HG03280 (cell line): ENCODE data around the gene DOHH.
"Not testable (repeated sequence)": the region's sequence is repeated elsewhere in the genome, so short reads cannot be mapped to it uniquely, and the experiment has no call there.

Source experiments
- ATAC-seq: cut with Tn5 transposase; IDR thresholded peaks from one replicate; pipeline ENCODE4 v1.9.1; 2021; ENCODE audit warnings: mild to moderate bottlenecking, moderate library complexity; ENCODE audit not compliant: unreplicated experiment

DOHH gene

GRCh38 chr19:3520166-3521103 lies 20.0 kb upstream of the DOHH start:
- ATAC-seq = no peak

- no peak for ATAC-seq
Measured at GRCh38 chr19:3519126-3519525, 18.7 kb upstream of the DOHH start.

GRCh38 chr19:3518659-3519058 lies 18.2 kb upstream of the DOHH start:
- ATAC-seq = no peak

GRCh38 chr19:3518255-3518654 lies 17.8 kb upstream of the DOHH start:
- no peak for ATAC-seq

- no peak for ATAC-seq
Measured at GRCh38 chr19:3517638-3518037, 17.2 kb upstream of the DOHH start.

GRCh38 chr19:3516675-3517207 lies 16.3 kb upstream of the DOHH start:
- ATAC-seq = no peak

GRCh38 chr19:3515891-3516422 lies 15.5 kb upstream of the DOHH start:
- no peak for ATAC-seq

GRCh38 chr19:3514930-3515329 lies 14.5 kb upstream of the DOHH start:
- no peak for ATAC-seq

GRCh38 chr19:3513229-3514140 lies 13.0 kb upstream of the DOHH start:
- ATAC-seq = no peak

- ATAC-seq = no peak
Measured at GRCh38 chr19:3512562-3513228, 12.2 kb upstream of the DOHH start.

- no peak for ATAC-seq
Measured at GRCh38 chr19:3511506-3512251, 11.2 kb upstream of the DOHH start.

GRCh38 chr19:3510727-3511126 lies 10.3 kb upstream of the DOHH start:
- ATAC-seq = no peak

- no peak for ATAC-seq
Measured at GRCh38 chr19:3509566-3509989, 9.1 kb upstream of the DOHH start.

- no peak for ATAC-seq
Measured at GRCh38 chr19:3508771-3509535, 8.5 kb upstream of the DOHH start.

- ATAC-seq = not testable (repeated sequence)
Measured at GRCh38 chr19:3508121-3508661, 7.7 kb upstream of the DOHH start.

GRCh38 chr19:3507371-3508120 lies 7.1 kb upstream of the DOHH start:
- no peak for ATAC-seq

- no peak for ATAC-seq
Measured at GRCh38 chr19:3506384-3507340, 6.2 kb upstream of the DOHH start.
